IPS DF 6.9 (cell line): ENCODE measurements around the gene CNTNAP2.
"Not testable (repeated sequence)": the region's sequence is repeated elsewhere in the genome, so short reads cannot be mapped to it uniquely, and the experiment has no call there.

Experiments used
- DNase-seq: peaks from one replicate; pipeline ENCODE4 v3.0.0-alpha.2; 2013; ENCODE audit warnings: low read depth, low spot score
- H3K27ac ChIP-seq: one replicate; pipeline ENCODE4 v1.5.1; 2013; ENCODE audit warnings: low read length, control low read depth
- H3K27me3 ChIP-seq: 2 replicates; pipeline ENCODE4 v1.6.1; 2013; ENCODE audit warnings: mild to moderate bottlenecking, low read length; ENCODE audit not compliant: control insufficient read depth, insufficient read depth
- H3K36me3 ChIP-seq: 2 replicates; pipeline ENCODE4 v1.6.1; 2013; ENCODE audit warnings: low read length; ENCODE audit not compliant: control insufficient read depth, insufficient read depth
- H3K4me1 ChIP-seq: 2 replicates; pipeline ENCODE4 v1.6.1; 2013; ENCODE audit warnings: low read length; ENCODE audit not compliant: control insufficient read depth, insufficient read depth
- H3K4me3 ChIP-seq: 2 replicates; pipeline ENCODE4 v1.5.1; 2013; ENCODE audit warnings: mild to moderate bottlenecking, low read length
- H3K9me3 ChIP-seq: 2 replicates; pipeline ENCODE4 v1.6.1; 2013; ENCODE audit warnings: low read length, inconsistent platforms; ENCODE audit not compliant: control insufficient read depth, insufficient read depth
- WGBS: extraction: QIAGEN DNeasy Blood & Tissue Kit; methylation state at CpG from one replicate; pipeline ENCODE4 v1.1.7; 2013; ENCODE audit warnings: mixed read lengths, missing lambda C conversion rate; ENCODE audit not compliant: insufficient read length, insufficient coverage; 5-methylcytosine and 5-hydroxymethylcytosine counted together

Gene CNTNAP2

DNA sequence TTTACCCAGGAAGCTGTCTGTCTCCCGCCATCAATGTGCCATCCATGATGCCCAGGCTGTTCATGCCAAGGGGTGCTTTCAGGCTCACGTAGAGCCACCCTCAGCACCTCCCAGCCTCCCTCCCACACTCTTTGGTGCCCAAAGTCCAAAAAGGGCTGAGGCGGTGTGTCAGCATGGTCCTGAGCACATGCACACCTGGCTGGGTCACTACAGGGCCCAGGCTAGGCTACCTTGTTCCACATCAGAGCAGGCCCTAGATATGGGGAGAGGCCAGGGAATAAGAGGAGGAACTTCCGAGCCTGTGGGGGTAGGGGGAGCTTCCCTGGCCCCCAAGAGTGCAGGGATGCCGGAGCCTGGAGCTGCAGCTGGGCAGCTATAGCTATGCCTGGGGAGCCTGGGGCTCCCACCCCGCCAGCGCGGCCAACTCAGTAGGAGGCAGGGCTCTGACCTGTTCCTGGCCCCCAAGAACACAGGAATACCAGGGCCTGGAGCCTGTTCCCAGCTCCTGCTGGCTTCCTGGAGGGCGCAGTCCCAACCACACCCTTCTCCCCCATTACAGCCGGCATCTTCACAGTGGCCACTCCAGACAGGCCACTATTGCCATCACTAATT is 2340.8 kb downstream of the CNTNAP2 start:
- Histone ChIP-seq H3K9me3 (no peaks in the 10 kb centered on the region), H3K4me3 (no peak overlapping the region), H3K27me3 (no peaks in the 10 kb centered on the region), H3K4me1 (no peaks in the 10 kb centered on the region), H3K27ac (no peak overlapping the region), H3K36me3 (no peaks in the 10 kb centered on the region)
- no peak for DNase-seq
- WGBS, result no CpG with 5 or more reads among the region's 10 CpGs

DNA sequence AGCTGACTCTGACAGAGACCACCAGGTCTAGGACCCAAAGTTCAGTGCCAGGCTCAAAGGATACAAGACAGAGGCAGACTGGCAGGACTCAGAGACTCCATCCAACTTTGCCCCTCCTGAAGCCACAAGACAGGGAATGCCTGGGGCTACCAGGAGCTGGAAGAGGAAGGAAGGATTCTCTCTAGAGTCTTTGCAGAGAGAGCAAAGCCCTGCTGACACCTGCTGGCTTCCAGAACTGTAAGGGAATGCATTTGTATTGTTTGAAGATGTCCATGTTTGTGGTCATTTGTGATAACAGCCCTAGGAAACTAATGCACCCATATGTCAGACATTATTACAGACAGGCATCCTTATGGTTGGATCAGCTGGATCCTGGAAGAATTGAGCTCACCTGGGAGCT is 2341.7 kb downstream of the CNTNAP2 start:
- no peak overlapping the region for H3K4me3 ChIP-seq

GRCh38 chr7:148461392-148462179 is 2345.0 kb downstream of the CNTNAP2 start:
- DNase-seq, result no peak
- no peaks in the 10 kb centered on the region for H3K27me3 ChIP-seq
- H3K9me3 ChIP-seq, result no peaks in the 10 kb centered on the region
- H3K36me3 ChIP-seq, result no peaks in the 10 kb centered on the region
- H3K4me1 ChIP-seq, result no peaks in the 10 kb centered on the region
- no peak overlapping the region for H3K4me3 ChIP-seq
- 100% methylated on average over 1 of the region's 4 CpGs for WGBS
- H3K27ac ChIP-seq, result no peak overlapping the region

More for the DNA sequence above, 2341.7 kb downstream of the CNTNAP2 start:
- no peaks in the 10 kb centered on the region for H3K36me3 ChIP-seq
- no peak overlapping the region for H3K27ac ChIP-seq
- DNase-seq, result no peak
- no peaks in the 10 kb centered on the region for H3K4me1 ChIP-seq
- no peaks in the 10 kb centered on the region for H3K9me3 ChIP-seq
- H3K27me3 ChIP-seq, result no peaks in the 10 kb centered on the region

GRCh38 chr7:148462774-148463173 is 2346.2 kb downstream of the CNTNAP2 start:
- H3K36me3 ChIP-seq, H3K27ac ChIP-seq, DNase-seq, H3K4me3 ChIP-seq, H3K27me3 ChIP-seq, H3K9me3 ChIP-seq, H3K4me1 ChIP-seq: not testable (repeated sequence)
- no CpG with 5 or more reads among the region's 9 CpGs for WGBS

GRCh38 chr7:148463210-148463609 is 2346.6 kb downstream of the CNTNAP2 start:
- Histone ChIP-seq H3K4me3 (no peak overlapping the region), H3K4me1 (no peaks in the 10 kb centered on the region), H3K9me3 (no peaks in the 10 kb centered on the region), H3K36me3 (no peaks in the 10 kb centered on the region), H3K27me3 (no peaks in the 10 kb centered on the region), H3K27ac (no peak overlapping the region)
- no peak for DNase-seq
- WGBS, result no CpG with 5 or more reads among the region's 4 CpGs

GRCh38 chr7:148464947-148465346 is 2348.3 kb downstream of the CNTNAP2 start:
- no peaks in the 10 kb centered on the region for H3K36me3 ChIP-seq
- H3K4me3 ChIP-seq, result no peak overlapping the region
- DNase-seq, result no peak
- WGBS, result no CpG with 5 or more reads among the region's 7 CpGs
- no peaks in the 10 kb centered on the region for H3K9me3 ChIP-seq
- no peak overlapping the region for H3K27ac ChIP-seq
- H3K27me3 ChIP-seq, result no peaks in the 10 kb centered on the region
- no peaks in the 10 kb centered on the region for H3K4me1 ChIP-seq

GRCh38 chr7:148465441-148465840 is 2348.8 kb downstream of the CNTNAP2 start:
- not testable (repeated sequence) for H3K4me3 ChIP-seq, H3K36me3 ChIP-seq, H3K27ac ChIP-seq, H3K9me3 ChIP-seq, H3K4me1 ChIP-seq, DNase-seq, H3K27me3 ChIP-seq
- no CpG with 5 or more reads among the region's 15 CpGs for WGBS

GRCh38 chr7:148466120-148466519 is 2349.5 kb downstream of the CNTNAP2 start:
- WGBS, result no CpG with 5 or more reads among the region's 3 CpGs
- no peaks in the 10 kb centered on the region for H3K9me3 ChIP-seq
- DNase-seq, result no peak
- no peaks in the 10 kb centered on the region for H3K36me3 ChIP-seq
- H3K27ac ChIP-seq, result no peak overlapping the region
- no peaks in the 10 kb centered on the region for H3K4me1 ChIP-seq
- no peaks in the 10 kb centered on the region for H3K27me3 ChIP-seq
- H3K4me3 ChIP-seq, result no peak overlapping the region

- Histone ChIP-seq H3K4me3 (no peak overlapping the region), H3K27me3 (no peaks in the 10 kb centered on the region), H3K36me3 (no peaks in the 10 kb centered on the region), H3K27ac (no peak overlapping the region), H3K4me1 (peaks cover 2% of the 10 kb centered on the region), H3K9me3 (no peaks in the 10 kb centered on the region)
- DNase-seq, result no peak
- no CpG with 5 or more reads among the region's 7 CpGs for WGBS
These were observed 2352.1 kb downstream of the CNTNAP2 start for GRCh38 chr7:148468700-148469098.
